Stimulated activated CD4-positive, alpha-beta T cell treated with anti-CD3 and anti-CD28 coated beads, Interleukin-2, amount 100 ng/mL, for 24 hours (primary cell): ENCODE results near the gene FGF8.

Experiments
- DNase-seq, 2 donors: peaks; one replicate each; pipeline ENCODE4 v3.0.0-alpha.2; 2020

FGF8 gene

DNA sequence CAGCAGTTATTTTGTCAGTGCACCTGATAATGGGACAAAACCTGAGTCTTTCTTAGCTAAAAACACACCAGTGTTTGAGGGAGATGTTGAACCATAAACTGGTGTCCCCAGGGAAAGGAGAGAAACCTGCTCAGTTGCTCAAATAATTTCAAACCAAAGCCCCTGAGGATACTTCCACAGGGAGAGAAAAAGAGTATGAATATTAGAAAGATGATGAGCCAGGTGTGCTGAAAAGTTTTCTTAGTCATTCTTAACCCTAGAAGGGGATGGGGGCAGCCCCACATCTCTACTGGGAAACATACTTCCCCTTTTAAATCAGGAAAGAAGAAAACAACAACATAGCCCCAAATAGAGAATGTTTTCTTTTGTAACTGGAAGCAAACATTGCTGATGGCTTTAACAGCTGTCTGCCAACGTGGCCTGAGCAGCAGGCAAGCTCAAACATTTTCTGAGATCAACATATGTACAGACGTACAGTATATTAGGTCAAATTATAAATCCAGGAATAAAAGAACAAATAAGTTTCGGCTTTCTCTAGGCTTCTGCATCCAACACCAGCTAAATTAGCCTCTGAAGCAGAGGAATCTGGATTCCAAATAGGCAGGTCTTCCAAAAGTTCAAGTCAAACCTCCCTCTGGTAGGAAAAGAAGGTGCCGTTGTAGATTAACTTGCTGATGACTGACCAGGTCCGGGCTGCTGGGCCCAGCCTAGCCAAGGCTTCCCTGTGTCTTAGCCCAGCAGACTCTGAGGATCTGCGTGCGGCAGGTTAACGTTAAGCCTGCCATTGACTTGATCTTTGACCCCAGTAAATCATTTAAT, 50.4 kb downstream of the FGF8 start:
- no peak for DNase-seq

DNA sequence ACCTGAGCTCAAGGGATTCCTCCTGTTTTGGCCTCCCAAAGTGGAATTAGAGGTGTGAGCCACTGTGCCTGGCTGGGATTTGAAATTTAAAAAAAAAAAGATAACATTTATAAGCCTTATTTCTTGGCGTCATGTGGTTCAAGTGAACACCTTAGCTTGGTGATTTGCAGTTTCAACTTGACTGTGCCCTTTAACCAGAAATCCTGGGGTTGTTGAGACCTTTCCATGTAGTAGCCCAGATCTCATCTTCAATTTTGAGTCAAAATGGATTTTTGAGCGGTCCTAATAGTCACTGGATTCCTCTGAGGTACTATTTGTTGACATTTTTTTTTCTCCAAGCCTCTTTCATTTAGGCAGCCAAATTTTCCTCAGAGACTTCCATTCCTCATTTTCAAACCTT, 51.5 kb downstream of the FGF8 start:
- DNase-seq = no peak

DNA sequence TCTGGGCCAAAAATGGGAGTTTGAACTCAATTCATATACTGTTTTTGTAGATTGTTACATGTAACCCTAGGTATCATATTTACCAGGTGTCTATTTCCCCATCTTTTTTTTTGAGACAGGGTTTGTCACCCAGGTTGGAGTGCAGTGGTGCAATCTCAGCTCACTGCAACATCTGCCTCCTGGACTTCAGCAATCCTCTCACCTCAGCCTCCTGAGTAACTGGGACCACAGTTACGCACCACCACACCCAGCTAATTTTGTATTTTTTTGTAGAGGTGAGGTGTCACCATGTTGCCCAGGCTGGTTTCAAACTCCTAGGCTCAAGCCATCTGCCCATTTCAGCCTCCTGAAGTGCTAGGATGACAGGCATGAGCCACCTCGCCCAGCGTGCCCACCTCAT, 52.7 kb downstream of the FGF8 start:
- no peak for DNase-seq

DNA sequence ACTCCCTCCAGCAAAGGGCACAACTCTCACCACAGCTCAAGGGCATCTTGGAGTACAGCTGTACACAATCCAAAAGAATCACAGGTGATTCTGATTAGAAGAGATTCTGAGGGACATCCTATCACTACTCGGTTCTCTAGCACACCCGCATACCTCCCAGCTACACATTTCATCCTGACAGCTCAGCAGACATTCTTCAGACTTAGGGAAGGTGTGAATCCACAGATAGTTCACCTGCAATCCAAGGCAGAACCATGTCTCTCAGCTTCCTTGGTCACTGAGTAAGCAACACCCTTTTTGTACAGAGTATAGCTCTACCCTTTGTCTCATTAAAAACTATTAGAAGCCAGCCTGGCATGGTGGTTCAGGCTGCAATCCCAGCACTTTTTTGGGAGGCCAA, 54.1 kb downstream of the FGF8 start:
- no peak for DNase-seq

DNA sequence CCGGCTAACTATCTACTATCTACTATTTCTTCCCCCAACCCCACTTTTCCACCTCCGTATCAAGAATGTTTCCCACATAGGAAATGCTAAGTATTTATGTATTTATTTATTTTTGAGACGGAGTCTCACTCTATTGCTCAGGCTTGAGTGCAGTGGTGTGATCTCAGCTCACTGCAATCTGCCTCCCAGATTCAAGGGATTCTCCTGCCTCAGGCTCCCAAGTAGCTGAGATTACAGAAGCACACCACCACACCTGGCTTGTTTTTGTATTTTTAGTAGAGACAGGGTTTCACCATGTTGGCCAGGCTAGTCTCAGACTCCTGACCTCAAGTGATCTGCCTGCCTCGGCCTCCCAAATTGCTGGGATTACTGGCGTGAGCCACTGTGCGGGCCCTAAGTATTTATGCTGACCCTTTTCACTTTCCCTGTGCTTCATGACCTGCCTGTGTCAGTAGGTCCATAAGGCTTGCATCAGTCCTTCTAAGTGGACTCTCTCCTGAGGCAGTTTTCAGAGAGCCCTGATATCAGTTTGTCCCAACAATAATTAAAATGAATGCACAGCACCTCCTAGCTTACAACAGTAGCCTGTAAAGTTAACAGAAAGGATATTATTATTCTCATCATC, 55.2 kb downstream of the FGF8 start:
- no peak for DNase-seq
